WTC11 (cell line): ENCODE results near the gene GART. TPM values are rescaled to one million over a fixed set of nuclear protein-coding genes. Genes with fewer than 3 reads are reported as not detected.

Experiments used
- ATAC-seq: fragments of 200-7000 bp; cut with Tn5 transposase; 2 replicates; pipeline ENCODE4 v1.10.0; 2021; ENCODE audit warnings: mild to moderate bottlenecking, moderate library complexity
- CTCF ChIA-PET: fragments of 300-600 bp; sonication (Branson Sonifier 250); formaldehyde crosslinking; loops from one replicate; lab custom pipeline; 2021; ENCODE audit warnings: antibody characterized with exemption; lab: Charles Lee
- POLR2A ChIA-PET: fragments of 350-600 bp; sonication (Branson Sonifier 250); formaldehyde crosslinking; loops from one replicate; lab custom pipeline; 2021; ENCODE audit warnings: antibody characterized with exemption; lab: Charles Lee
- DNase-seq: peaks from one replicate; pipeline ENCODE4 v3.0.0; 2021; ENCODE audit warnings: low spot score
- H3K27ac Mint-ChIP-seq: 2 replicates; pipeline ENCODE4 v1.8.0; 2021; ENCODE audit warnings: mixed read lengths
- H3K27me3 Mint-ChIP-seq: 2 replicates; pipeline ENCODE4 v1.8.0; 2021; ENCODE audit warnings: low read depth, mild to moderate bottlenecking, moderate library complexity, mixed read lengths
- H3K36me3 Mint-ChIP-seq: 2 replicates; pipeline ENCODE4 v1.8.0; 2021; ENCODE audit warnings: mixed read lengths
- H3K4me1 Mint-ChIP-seq: 2 replicates; pipeline ENCODE4 v1.8.0; 2022; ENCODE audit warnings: mixed read lengths
- H3K4me3 Mint-ChIP-seq: 2 replicates; pipeline ENCODE4 v1.8.0; 2021; ENCODE audit warnings: mild to moderate bottlenecking, moderate library complexity, mixed read lengths
- H3K9me3 Mint-ChIP-seq: 2 replicates; pipeline ENCODE4 v1.8.0; 2021; ENCODE audit warnings: mixed read lengths
- CREB1 ChIP-seq: sonication (generic); formaldehyde crosslinking; IDR thresholded peaks from 2 replicates; pipeline ENCODE4 v1.8.0; 2023; ENCODE audit warnings: mild to moderate bottlenecking, missing genetic modification reagents
- IRF2 ChIP-seq: sonication (generic); formaldehyde crosslinking; IDR thresholded peaks from 2 replicates; pipeline ENCODE4 v1.8.0; 2022; ENCODE audit warnings: low read depth, missing genetic modification reagents, borderline replicate concordance
- JAZF1 ChIP-seq: fragments of 250-450 bp; sonication (Bioruptor Pico); IDR thresholded peaks from 2 replicates; pipeline ENCODE4 v1.9.0; 2021; ENCODE audit warnings: moderate library complexity, mild to moderate bottlenecking, inconsistent platforms
- NFATC4 ChIP-seq: fragments of 250-450 bp; sonication (Bioruptor Pico); IDR thresholded peaks from 2 replicates; pipeline ENCODE4 v1.9.0; 2021; ENCODE audit warnings: mild to moderate bottlenecking
- NFE2L1 ChIP-seq: sonication (generic); formaldehyde crosslinking; IDR thresholded peaks from 2 replicates; pipeline ENCODE4 v1.8.1; 2023; ENCODE audit warnings: missing genetic modification reagents
- NFYB ChIP-seq: sonication (generic); formaldehyde crosslinking; conservative IDR thresholded peaks from 2 replicates; pipeline ENCODE4 v1.8.0; 2022; ENCODE audit warnings: low read depth, missing genetic modification reagents
- NR1H2 ChIP-seq: sonication (generic); formaldehyde crosslinking; IDR thresholded peaks from 2 replicates; pipeline ENCODE4 v1.9.0; 2021; ENCODE audit warnings: mild to moderate bottlenecking, moderate library complexity, missing genetic modification reagents
- NR2C2 ChIP-seq: sonication (generic); formaldehyde crosslinking; IDR thresholded peaks from 2 replicates; pipeline ENCODE4 v1.8.0; 2022; ENCODE audit warnings: mild to moderate bottlenecking, missing genetic modification reagents
- PRRX2 ChIP-seq: fragments of 250-450 bp; sonication (Bioruptor Pico); IDR thresholded peaks from 2 replicates; pipeline ENCODE4 v1.8.0; 2021; ENCODE audit warnings: mild to moderate bottlenecking
- SMAD4 ChIP-seq: sonication (generic); formaldehyde crosslinking; IDR thresholded peaks from 2 replicates; pipeline ENCODE4 v1.8.0; 2022; ENCODE audit warnings: mild to moderate bottlenecking, missing genetic modification reagents
- TEAD4 ChIP-seq: sonication (generic); formaldehyde crosslinking; IDR thresholded peaks from 2 replicates; pipeline ENCODE4 v1.8.0; 2022; ENCODE audit warnings: mild to moderate bottlenecking, missing genetic modification reagents
- ZNF121 ChIP-seq: sonication (generic); formaldehyde crosslinking; IDR thresholded peaks from 2 replicates; pipeline ENCODE4 v1.8.0; 2023; ENCODE audit warnings: missing genetic modification reagents
- ZNF138 ChIP-seq: sonication (generic); formaldehyde crosslinking; conservative IDR thresholded peaks from 2 replicates; pipeline ENCODE4 v1.8.1; 2022; ENCODE audit warnings: mild to moderate bottlenecking, moderate library complexity, missing genetic modification reagents
- ZNF317 ChIP-seq: sonication (generic); formaldehyde crosslinking; IDR thresholded peaks from 2 replicates; pipeline ENCODE4 v1.8.1; 2023; ENCODE audit warnings: low read depth, mild to moderate bottlenecking, moderate library complexity, missing genetic modification reagents, borderline replicate concordance
- ZNF416 ChIP-seq: fragments of 250-450 bp; sonication (Bioruptor Pico); IDR thresholded peaks from 2 replicates; pipeline ENCODE4 v1.9.0; 2021; ENCODE audit warnings: mild to moderate bottlenecking, inconsistent platforms
- ZNF423 ChIP-seq: fragments of 250-450 bp; sonication (Bioruptor Pico); IDR thresholded peaks from 2 replicates; pipeline ENCODE4 v2.1.2; 2022; ENCODE audit warnings: mild to moderate bottlenecking, moderate library complexity
- total RNA-seq: library from RNA; stranded (reverse); gene quantifications from 3 replicates; pipeline ENCODE4 v1.2.3, GENCODE V29; 2021
- TF ChIP-seq, protein P1 (sequence below): sonication (generic); formaldehyde crosslinking; IDR thresholded peaks from 2 replicates; pipeline ENCODE4 v1.8.0; 2022; ENCODE audit warnings: mild to moderate bottlenecking, missing genetic modification reagents
- TF ChIP-seq, protein P2 (sequence below): sonication (generic); formaldehyde crosslinking; IDR thresholded peaks from 2 replicates; pipeline ENCODE4 v1.8.1; 2022; ENCODE audit warnings: low read depth, missing genetic modification reagents, borderline replicate concordance
- TF ChIP-seq, protein P3 (sequence below): sonication (generic); formaldehyde crosslinking; IDR thresholded peaks from 2 replicates; pipeline ENCODE4 v1.8.1; 2022; ENCODE audit warnings: mild to moderate bottlenecking, missing genetic modification reagents, moderate library complexity, borderline replicate concordance
- TF ChIP-seq, protein P4 (sequence below): fragments of 250-450 bp; sonication (Bioruptor Pico); IDR thresholded peaks from 2 replicates; pipeline ENCODE4 v1.9.0; 2021; ENCODE audit warnings: moderate library complexity, mild to moderate bottlenecking, inconsistent platforms, borderline replicate concordance
- TF ChIP-seq, protein P5 (sequence below): sonication (generic); formaldehyde crosslinking; IDR thresholded peaks from 2 replicates; pipeline ENCODE4 v1.8.0; 2023; ENCODE audit warnings: mild to moderate bottlenecking, missing genetic modification reagents
- TF ChIP-seq, protein P6 (sequence below): sonication (generic); formaldehyde crosslinking; IDR thresholded peaks from 2 replicates; pipeline ENCODE4 v1.8.1; 2023; ENCODE audit warnings: mild to moderate bottlenecking, missing genetic modification reagents
- TF ChIP-seq, protein P7 (sequence below): sonication (generic); formaldehyde crosslinking; IDR thresholded peaks from 2 replicates; pipeline ENCODE4 v1.8.1; 2023; ENCODE audit warnings: mild to moderate bottlenecking, missing genetic modification reagents, moderate library complexity
- TF ChIP-seq, protein P8 (sequence below): sonication (generic); formaldehyde crosslinking; IDR thresholded peaks from 2 replicates; pipeline ENCODE4 v1.8.0; 2022; ENCODE audit warnings: mild to moderate bottlenecking, missing genetic modification reagents
- TF ChIP-seq, protein P9 (sequence below): fragments of 250-450 bp; sonication (Bioruptor Pico); conservative IDR thresholded peaks from 2 replicates; pipeline ENCODE4 v1.9.0; 2021; ENCODE audit warnings: mild to moderate bottlenecking
- TF ChIP-seq, protein P10 (sequence below): fragments of 250-450 bp; sonication (Bioruptor Pico); IDR thresholded peaks from 2 replicates; pipeline ENCODE4 v1.9.0; 2021; ENCODE audit warnings: mild to moderate bottlenecking

Gene GART
- total RNA-seq, 1 experiment from 2014 or later = 223 TPM

DNA sequence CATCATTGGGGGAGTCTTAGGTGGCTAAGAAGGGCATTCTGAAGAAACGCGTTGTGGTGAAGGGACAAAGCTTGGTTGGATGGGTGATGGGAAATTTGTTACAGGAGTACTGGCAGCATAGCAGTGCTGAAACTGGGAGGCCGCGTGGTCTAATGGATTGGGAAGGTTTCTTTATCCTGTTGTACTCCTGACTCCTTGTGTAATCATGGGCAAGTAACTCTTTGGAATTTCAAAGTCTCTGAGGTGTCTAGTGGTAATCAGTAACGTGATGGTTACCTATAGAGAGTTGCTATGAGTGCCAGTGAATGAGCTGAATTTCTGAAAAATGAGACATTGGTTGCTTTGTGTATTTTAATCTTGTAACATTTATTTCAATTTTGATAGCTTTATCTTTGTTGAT is 28.1 kb upstream of the GART start:
- no peaks in the 10 kb centered on the region for H3K9me3 Mint-ChIP-seq
- DNase-seq = no peak
- TF ChIP-seq, protein P1, sequence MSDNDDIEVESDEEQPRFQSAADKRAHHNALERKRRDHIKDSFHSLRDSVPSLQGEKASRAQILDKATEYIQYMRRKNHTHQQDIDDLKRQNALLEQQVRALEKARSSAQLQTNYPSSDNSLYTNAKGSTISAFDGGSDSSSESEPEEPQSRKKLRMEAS (CRISPR knock-in tag) = no peak
- TF ChIP-seq ZNF416 (CRISPR knock-in tag) (no peak), NR2C2 (CRISPR knock-in tag) (no peak), ZNF317 (CRISPR knock-in tag) (no peak), NFE2L1 (CRISPR knock-in tag) (no peak), TEAD4 (no peak), IRF2 (CRISPR knock-in tag) (no peak), JAZF1 (CRISPR knock-in tag) (no peak), NFATC4 (CRISPR knock-in tag) (no peak), ZNF423 (CRISPR knock-in tag) (no peak), NFYB (no peak), ZNF138 (no peak), SMAD4 (CRISPR knock-in tag) (no peak)
- TF ChIP-seq, protein P2, sequence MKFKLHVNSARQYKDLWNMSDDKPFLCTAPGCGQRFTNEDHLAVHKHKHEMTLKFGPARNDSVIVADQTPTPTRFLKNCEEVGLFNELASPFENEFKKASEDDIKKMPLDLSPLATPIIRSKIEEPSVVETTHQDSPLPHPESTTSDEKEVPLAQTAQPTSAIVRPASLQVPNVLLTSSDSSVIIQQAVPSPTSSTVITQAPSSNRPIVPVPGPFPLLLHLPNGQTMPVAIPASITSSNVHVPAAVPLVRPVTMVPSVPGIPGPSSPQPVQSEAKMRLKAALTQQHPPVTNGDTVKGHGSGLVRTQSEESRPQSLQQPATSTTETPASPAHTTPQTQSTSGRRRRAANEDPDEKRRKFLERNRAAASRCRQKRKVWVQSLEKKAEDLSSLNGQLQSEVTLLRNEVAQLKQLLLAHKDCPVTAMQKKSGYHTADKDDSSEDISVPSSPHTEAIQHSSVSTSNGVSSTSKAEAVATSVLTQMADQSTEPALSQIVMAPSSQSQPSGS (CRISPR knock-in tag) = no peak
- TF ChIP-seq, protein P3, sequence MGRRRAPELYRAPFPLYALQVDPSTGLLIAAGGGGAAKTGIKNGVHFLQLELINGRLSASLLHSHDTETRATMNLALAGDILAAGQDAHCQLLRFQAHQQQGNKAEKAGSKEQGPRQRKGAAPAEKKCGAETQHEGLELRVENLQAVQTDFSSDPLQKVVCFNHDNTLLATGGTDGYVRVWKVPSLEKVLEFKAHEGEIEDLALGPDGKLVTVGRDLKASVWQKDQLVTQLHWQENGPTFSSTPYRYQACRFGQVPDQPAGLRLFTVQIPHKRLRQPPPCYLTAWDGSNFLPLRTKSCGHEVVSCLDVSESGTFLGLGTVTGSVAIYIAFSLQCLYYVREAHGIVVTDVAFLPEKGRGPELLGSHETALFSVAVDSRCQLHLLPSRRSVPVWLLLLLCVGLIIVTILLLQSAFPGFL (CRISPR knock-in tag) = no peak
- TF ChIP-seq, protein P4, sequence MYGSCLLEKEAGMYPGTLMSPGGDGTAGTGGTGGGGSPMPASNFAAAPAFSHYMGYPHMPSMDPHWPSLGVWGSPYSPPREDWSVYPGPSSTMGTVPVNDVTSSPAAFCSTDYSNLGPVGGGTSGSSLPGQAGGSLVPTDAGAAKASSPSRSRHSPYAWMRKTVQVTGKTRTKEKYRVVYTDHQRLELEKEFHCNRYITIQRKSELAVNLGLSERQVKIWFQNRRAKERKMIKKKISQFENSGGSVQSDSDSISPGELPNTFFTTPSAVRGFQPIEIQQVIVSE = no peak
- TF ChIP-seq, protein P5, sequence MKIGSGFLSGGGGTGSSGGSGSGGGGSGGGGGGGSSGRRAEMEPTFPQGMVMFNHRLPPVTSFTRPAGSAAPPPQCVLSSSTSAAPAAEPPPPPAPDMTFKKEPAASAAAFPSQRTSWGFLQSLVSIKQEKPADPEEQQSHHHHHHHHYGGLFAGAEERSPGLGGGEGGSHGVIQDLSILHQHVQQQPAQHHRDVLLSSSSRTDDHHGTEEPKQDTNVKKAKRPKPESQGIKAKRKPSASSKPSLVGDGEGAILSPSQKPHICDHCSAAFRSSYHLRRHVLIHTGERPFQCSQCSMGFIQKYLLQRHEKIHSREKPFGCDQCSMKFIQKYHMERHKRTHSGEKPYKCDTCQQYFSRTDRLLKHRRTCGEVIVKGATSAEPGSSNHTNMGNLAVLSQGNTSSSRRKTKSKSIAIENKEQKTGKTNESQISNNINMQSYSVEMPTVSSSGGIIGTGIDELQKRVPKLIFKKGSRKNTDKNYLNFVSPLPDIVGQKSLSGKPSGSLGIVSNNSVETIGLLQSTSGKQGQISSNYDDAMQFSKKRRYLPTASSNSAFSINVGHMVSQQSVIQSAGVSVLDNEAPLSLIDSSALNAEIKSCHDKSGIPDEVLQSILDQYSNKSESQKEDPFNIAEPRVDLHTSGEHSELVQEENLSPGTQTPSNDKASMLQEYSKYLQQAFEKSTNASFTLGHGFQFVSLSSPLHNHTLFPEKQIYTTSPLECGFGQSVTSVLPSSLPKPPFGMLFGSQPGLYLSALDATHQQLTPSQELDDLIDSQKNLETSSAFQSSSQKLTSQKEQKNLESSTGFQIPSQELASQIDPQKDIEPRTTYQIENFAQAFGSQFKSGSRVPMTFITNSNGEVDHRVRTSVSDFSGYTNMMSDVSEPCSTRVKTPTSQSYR (CRISPR knock-in tag) = no peak
- ChIA-PET CTCF (no interaction called here), POLR2A (no interaction called here)
- no peak overlapping the region for H3K4me3 Mint-ChIP-seq
- peaks cover 63% of the 10 kb centered on the region for H3K36me3 Mint-ChIP-seq
- no peaks in the 10 kb centered on the region for H3K27me3 Mint-ChIP-seq
- no peaks in the 10 kb centered on the region for H3K4me1 Mint-ChIP-seq
- peak overlapping the region; percentile 72; the same call in 1 of the 2 replicates for H3K27ac Mint-ChIP-seq
- ATAC-seq = no peak

DNA sequence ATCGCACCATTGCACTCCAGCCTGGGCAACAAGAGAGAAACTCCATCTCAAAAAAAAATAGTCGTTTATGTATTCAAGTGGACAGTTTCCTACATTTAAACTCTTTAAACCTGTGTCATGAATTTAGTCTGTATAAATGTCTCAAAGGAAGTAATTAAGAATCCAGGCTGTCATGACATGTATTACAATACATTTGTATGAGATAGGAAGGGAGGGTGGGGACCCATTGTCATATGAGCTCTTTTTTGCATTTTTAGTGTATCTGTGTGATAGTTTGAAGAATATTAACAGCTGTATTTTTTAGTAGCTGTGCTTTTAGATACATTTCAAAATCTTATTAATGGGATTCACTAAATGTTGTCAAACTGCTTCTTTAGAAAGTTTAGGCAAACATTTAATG is 26.5 kb upstream of the GART start:
- CTCF ChIA-PET = no interaction called here
- TF ChIP-seq NR1H2 (CRISPR knock-in tag) (no peak), PRRX2 (CRISPR knock-in tag) (no peak), ZNF121 (CRISPR knock-in tag) (no peak), CREB1 (CRISPR knock-in tag) (no peak)
- TF ChIP-seq, protein P6, sequence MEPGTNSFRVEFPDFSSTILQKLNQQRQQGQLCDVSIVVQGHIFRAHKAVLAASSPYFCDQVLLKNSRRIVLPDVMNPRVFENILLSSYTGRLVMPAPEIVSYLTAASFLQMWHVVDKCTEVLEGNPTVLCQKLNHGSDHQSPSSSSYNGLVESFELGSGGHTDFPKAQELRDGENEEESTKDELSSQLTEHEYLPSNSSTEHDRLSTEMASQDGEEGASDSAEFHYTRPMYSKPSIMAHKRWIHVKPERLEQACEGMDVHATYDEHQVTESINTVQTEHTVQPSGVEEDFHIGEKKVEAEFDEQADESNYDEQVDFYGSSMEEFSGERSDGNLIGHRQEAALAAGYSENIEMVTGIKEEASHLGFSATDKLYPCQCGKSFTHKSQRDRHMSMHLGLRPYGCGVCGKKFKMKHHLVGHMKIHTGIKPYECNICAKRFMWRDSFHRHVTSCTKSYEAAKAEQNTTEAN (CRISPR knock-in tag) = no peak
- TF ChIP-seq, protein P7, sequence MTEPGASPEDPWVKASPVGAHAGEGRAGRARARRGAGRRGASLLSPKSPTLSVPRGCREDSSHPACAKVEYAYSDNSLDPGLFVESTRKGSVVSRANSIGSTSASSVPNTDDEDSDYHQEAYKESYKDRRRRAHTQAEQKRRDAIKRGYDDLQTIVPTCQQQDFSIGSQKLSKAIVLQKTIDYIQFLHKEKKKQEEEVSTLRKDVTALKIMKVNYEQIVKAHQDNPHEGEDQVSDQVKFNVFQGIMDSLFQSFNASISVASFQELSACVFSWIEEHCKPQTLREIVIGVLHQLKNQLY (CRISPR knock-in tag) = no peak
- TF ChIP-seq, protein P8, sequence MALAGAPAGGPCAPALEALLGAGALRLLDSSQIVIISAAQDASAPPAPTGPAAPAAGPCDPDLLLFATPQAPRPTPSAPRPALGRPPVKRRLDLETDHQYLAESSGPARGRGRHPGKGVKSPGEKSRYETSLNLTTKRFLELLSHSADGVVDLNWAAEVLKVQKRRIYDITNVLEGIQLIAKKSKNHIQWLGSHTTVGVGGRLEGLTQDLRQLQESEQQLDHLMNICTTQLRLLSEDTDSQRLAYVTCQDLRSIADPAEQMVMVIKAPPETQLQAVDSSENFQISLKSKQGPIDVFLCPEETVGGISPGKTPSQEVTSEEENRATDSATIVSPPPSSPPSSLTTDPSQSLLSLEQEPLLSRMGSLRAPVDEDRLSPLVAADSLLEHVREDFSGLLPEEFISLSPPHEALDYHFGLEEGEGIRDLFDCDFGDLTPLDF (CRISPR knock-in tag) = no peak
- TF ChIP-seq, protein P9, sequence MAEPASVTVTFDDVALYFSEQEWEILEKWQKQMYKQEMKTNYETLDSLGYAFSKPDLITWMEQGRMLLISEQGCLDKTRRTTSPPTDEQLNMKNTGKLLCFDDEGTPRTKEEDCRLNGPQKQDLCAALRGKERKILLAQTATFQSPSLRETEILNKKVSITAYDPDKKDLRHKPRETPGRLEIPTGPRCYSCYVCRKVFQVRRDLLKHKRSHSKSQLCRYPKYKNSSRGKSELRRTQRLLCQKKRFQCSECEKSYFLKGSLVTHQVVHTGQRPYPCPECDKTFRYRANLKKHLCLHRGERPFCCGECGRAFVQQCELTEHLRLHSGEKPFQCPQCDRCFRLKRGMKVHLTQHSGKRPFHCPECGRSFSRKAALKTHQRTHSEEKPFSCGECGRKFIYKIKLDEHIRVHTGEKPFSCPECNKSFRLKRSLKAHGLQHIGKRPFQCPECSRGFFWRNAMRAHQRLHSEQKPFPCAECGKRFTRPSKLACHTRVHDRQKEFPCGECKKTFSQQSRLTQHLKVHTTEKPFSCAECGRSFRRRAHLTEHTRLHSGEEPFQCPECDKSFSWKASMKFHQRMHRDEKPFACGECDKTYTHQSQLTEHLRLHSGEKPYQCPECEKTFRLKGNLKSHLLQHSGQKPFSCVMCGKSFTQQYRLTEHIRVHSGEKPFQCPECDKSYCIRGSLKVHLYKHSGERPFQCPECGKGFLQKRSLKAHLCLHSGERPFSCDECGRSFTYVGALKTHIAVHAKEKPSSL (CRISPR knock-in tag) = no peak
- TF ChIP-seq, protein P10, sequence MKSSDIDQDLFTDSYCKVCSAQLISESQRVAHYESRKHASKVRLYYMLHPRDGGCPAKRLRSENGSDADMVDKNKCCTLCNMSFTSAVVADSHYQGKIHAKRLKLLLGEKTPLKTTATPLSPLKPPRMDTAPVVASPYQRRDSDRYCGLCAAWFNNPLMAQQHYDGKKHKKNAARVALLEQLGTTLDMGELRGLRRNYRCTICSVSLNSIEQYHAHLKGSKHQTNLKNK (CRISPR knock-in tag) = no peak

More for the DNA sequence above, 26.5 kb upstream of the GART start:
- no peaks in the 10 kb centered on the region for H3K9me3 Mint-ChIP-seq
- no peaks in the 10 kb centered on the region for H3K27me3 Mint-ChIP-seq
- H3K27ac Mint-ChIP-seq = no peak overlapping the region
- no peak overlapping the region for H3K4me3 Mint-ChIP-seq
- H3K4me1 Mint-ChIP-seq = no peaks in the 10 kb centered on the region
- DNase-seq (no peak), ATAC-seq (no peak)
- H3K36me3 Mint-ChIP-seq = peaks cover 50% of the 10 kb centered on the region
- POLR2A ChIA-PET = no interaction called here
